HEK293 (cell line): ENCODE results near the gene PSMB9.

Experiments
- CTCF ChIP-seq: fragments of 450-650 bp; formaldehyde crosslinking; IDR thresholded peaks from 2 replicates; pipeline ENCODE4 v1.5.1; 2016; ENCODE audit warnings: missing biosample characterization, missing genetic modification characterization
- GLI4 ChIP-seq: fragments of 450-650 bp; formaldehyde crosslinking; IDR thresholded peaks from 2 replicates; pipeline ENCODE4 v1.5.1; 2016; ENCODE audit warnings: missing biosample characterization, missing genetic modification characterization
- HIC1 ChIP-seq: fragments of 450-650 bp; formaldehyde crosslinking; IDR thresholded peaks from 2 replicates; pipeline ENCODE4 v1.5.1; 2016; ENCODE audit warnings: missing biosample characterization, missing genetic modification characterization
- HOXA7 ChIP-seq: sonication (generic); formaldehyde crosslinking; IDR thresholded peaks from 2 replicates; pipeline ENCODE4 v1.8.1; 2022; ENCODE audit warnings: missing genetic modification reagents, borderline replicate concordance
- IKZF3 ChIP-seq: fragments of 450-650 bp; IDR thresholded peaks from 2 replicates; pipeline ENCODE4 v1.5.0; 2018; ENCODE audit warnings: missing biosample characterization, mild to moderate bottlenecking, missing genetic modification characterization, moderate library complexity
- KLF9 ChIP-seq: fragments of 450-650 bp; formaldehyde crosslinking; IDR thresholded peaks from 2 replicates; pipeline ENCODE4 v1.5.1; 2016; ENCODE audit warnings: missing biosample characterization, missing genetic modification characterization, low read depth
- MYNN ChIP-seq: fragments of 450-650 bp; formaldehyde crosslinking; IDR thresholded peaks from 2 replicates; pipeline ENCODE4 v1.5.1; 2016; ENCODE audit warnings: missing biosample characterization, missing genetic modification characterization, borderline replicate concordance
- PBX3 ChIP-seq: sonication (generic); formaldehyde crosslinking; IDR thresholded peaks from 2 replicates; pipeline ENCODE4 v1.8.1; 2022; ENCODE audit warnings: mild to moderate bottlenecking, moderate library complexity, missing genetic modification reagents
- SP2 ChIP-seq: fragments of 450-650 bp; formaldehyde crosslinking; IDR thresholded peaks from 2 replicates; pipeline ENCODE4 v1.5.1; 2016; ENCODE audit warnings: missing biosample characterization, missing genetic modification characterization
- TRIM28 ChIP-seq: IDR thresholded peaks from 2 replicates; pipeline ENCODE4 v1.6.1; 2011; ENCODE audit warnings: low read length, control low read depth, borderline replicate concordance
- ZBTB11 ChIP-seq: fragments of 450-650 bp; formaldehyde crosslinking; conservative IDR thresholded peaks from 2 replicates; pipeline ENCODE4 v1.5.1; 2016; ENCODE audit warnings: low read depth, missing biosample characterization, missing genetic modification characterization
- ZBTB7A ChIP-seq: fragments of 450-650 bp; formaldehyde crosslinking; IDR thresholded peaks from 2 replicates; pipeline ENCODE4 v1.5.1; 2016; ENCODE audit warnings: low read depth, missing biosample characterization, missing genetic modification characterization
- ZFP69B ChIP-seq: fragments of 450-650 bp; formaldehyde crosslinking; IDR thresholded peaks from 2 replicates; pipeline ENCODE4 v1.5.1; 2016; ENCODE audit warnings: missing biosample characterization, missing genetic modification characterization
- ZIC2 ChIP-seq: fragments of 450-650 bp; formaldehyde crosslinking; IDR thresholded peaks from 2 replicates; pipeline ENCODE4 v1.5.1; 2016; ENCODE audit warnings: missing biosample characterization, missing genetic modification characterization
- ZNF112 ChIP-seq: fragments of 450-650 bp; formaldehyde crosslinking; IDR thresholded peaks from 2 replicates; pipeline ENCODE4 v1.5.0; 2017; ENCODE audit warnings: missing biosample characterization, missing genetic modification characterization
- ZNF155 ChIP-seq: fragments of 450-650 bp; formaldehyde crosslinking; IDR thresholded peaks from 2 replicates; pipeline ENCODE4 v1.5.1; 2016; ENCODE audit warnings: missing biosample characterization, missing genetic modification characterization
- ZNF214 ChIP-seq: fragments of 450-650 bp; formaldehyde crosslinking; IDR thresholded peaks from 2 replicates; pipeline ENCODE4 v1.5.1; 2017; ENCODE audit warnings: missing biosample characterization, mild to moderate bottlenecking, missing genetic modification characterization, borderline replicate concordance
- ZNF23 ChIP-seq: fragments of 450-650 bp; formaldehyde crosslinking; IDR thresholded peaks from 2 replicates; pipeline ENCODE4 v1.5.1; 2016; ENCODE audit warnings: missing biosample characterization, missing genetic modification characterization, borderline replicate concordance
- ZNF311 ChIP-seq: fragments of 450-650 bp; formaldehyde crosslinking; IDR thresholded peaks from 2 replicates; pipeline ENCODE4 v1.5.1; 2017; ENCODE audit warnings: missing biosample characterization, missing genetic modification characterization, borderline replicate concordance
- ZNF341 ChIP-seq: fragments of 450-650 bp; formaldehyde crosslinking; IDR thresholded peaks from 2 replicates; pipeline ENCODE4; 2016; ENCODE audit warnings: low read depth, missing biosample characterization, missing genetic modification characterization
- ZNF404 ChIP-seq: fragments of 450-650 bp; formaldehyde crosslinking; IDR thresholded peaks from 2 replicates; pipeline ENCODE4 v1.5.1; 2017; ENCODE audit warnings: missing biosample characterization, missing genetic modification characterization
- ZNF501 ChIP-seq: fragments of 450-650 bp; formaldehyde crosslinking; IDR thresholded peaks from 2 replicates; pipeline ENCODE4 v1.5.1; 2016; ENCODE audit warnings: missing biosample characterization, missing genetic modification characterization
- ZNF555 ChIP-seq: fragments of 450-650 bp; formaldehyde crosslinking; conservative IDR thresholded peaks from 2 replicates; pipeline ENCODE4 v1.5.1; 2017; ENCODE audit warnings: missing biosample characterization, mild to moderate bottlenecking, missing genetic modification characterization, inconsistent platforms
- ZNF600 ChIP-seq: fragments of 450-650 bp; formaldehyde crosslinking; IDR thresholded peaks from 2 replicates; pipeline ENCODE4 v1.5.1; 2016; ENCODE audit warnings: missing biosample characterization, missing genetic modification characterization
- ZNF76 ChIP-seq: fragments of 450-650 bp; formaldehyde crosslinking; IDR thresholded peaks from 2 replicates; pipeline ENCODE4; 2016; ENCODE audit warnings: low read depth, missing biosample characterization, missing genetic modification characterization, borderline replicate concordance
- ZNF791 ChIP-seq: fragments of 450-650 bp; formaldehyde crosslinking; IDR thresholded peaks from 2 replicates; pipeline ENCODE4 v1.5.1; 2016; ENCODE audit warnings: missing biosample characterization, missing genetic modification characterization
- TF ChIP-seq, protein P1 (sequence below): fragments of 450-650 bp; formaldehyde crosslinking; IDR thresholded peaks from 2 replicates; pipeline ENCODE4 v1.5.1; 2016; ENCODE audit warnings: missing biosample characterization, missing genetic modification characterization
- TF ChIP-seq, protein P2 (sequence below): fragments of 450-650 bp; formaldehyde crosslinking; IDR thresholded peaks from 2 replicates; pipeline ENCODE4 v1.5.1; 2016; ENCODE audit warnings: missing biosample characterization, missing genetic modification characterization

PSMB9 gene

GRCh38 chr6:32853541-32854375 lies at the start of gene PSMB9, which contains the start of gene TAP1 (continued):
- no peak for TF ChIP-seq MYNN (tag by site-specific recombination)
- TF ChIP-seq ZFP69B (tag by site-specific recombination), result peak; percentile 71
- TF ChIP-seq ZNF791, result no peak
- peak; percentile 69 for TF ChIP-seq ZIC2 (tag by site-specific recombination)
- TF ChIP-seq HOXA7 (CRISPR knock-in tag), result no peak
- TF ChIP-seq ZNF501, result peak; percentile 11
- peak; percentile 44 for TF ChIP-seq ZNF76 (tag by site-specific recombination)
- TF ChIP-seq, protein P1, sequence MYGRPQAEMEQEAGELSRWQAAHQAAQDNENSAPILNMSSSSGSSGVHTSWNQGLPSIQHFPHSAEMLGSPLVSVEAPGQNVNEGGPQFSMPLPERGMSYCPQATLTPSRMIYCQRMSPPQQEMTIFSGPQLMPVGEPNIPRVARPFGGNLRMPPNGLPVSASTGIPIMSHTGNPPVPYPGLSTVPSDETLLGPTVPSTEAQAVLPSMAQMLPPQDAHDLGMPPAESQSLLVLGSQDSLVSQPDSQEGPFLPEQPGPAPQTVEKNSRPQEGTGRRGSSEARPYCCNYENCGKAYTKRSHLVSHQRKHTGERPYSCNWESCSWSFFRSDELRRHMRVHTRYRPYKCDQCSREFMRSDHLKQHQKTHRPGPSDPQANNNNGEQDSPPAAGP (tag by site-specific recombination), result peak; percentile 39; the same call in 1 of the 2 replicates
- peak; percentile 47; the same call in 1 of the 2 replicates for TF ChIP-seq HIC1 (tag by site-specific recombination)
- peak; percentile 82 for TF ChIP-seq SP2 (tag by site-specific recombination)
- TF ChIP-seq ZNF214 (tag by site-specific recombination), result no peak
- no peak for TF ChIP-seq ZNF311 (tag by site-specific recombination)
- no peak for TF ChIP-seq ZNF155
- TF ChIP-seq ZNF555 (tag by site-specific recombination), result no peak
- TF ChIP-seq ZBTB7A (tag by site-specific recombination), result no peak
- TF ChIP-seq KLF9, result peak; percentile 93
- TF ChIP-seq ZNF23 (tag by site-specific recombination), result no peak
- TF ChIP-seq TRIM28, result peak; percentile 44; the same call in 1 of the 2 replicates
- no peak; the same call in none of the 2 replicates for TF ChIP-seq ZBTB11 (tag by site-specific recombination)
- TF ChIP-seq ZNF341, result peak; percentile 58; the same call in 1 of the 2 replicates
- TF ChIP-seq GLI4, result no peak
- 0 out of 2 replicates have a peak, but pooled peaks have one; percentile 78 for TF ChIP-seq PBX3
- TF ChIP-seq ZNF600, result no peak; the same call in 1 of the 2 replicates
- peak; percentile 96 for TF ChIP-seq IKZF3
- TF ChIP-seq, protein P2, sequence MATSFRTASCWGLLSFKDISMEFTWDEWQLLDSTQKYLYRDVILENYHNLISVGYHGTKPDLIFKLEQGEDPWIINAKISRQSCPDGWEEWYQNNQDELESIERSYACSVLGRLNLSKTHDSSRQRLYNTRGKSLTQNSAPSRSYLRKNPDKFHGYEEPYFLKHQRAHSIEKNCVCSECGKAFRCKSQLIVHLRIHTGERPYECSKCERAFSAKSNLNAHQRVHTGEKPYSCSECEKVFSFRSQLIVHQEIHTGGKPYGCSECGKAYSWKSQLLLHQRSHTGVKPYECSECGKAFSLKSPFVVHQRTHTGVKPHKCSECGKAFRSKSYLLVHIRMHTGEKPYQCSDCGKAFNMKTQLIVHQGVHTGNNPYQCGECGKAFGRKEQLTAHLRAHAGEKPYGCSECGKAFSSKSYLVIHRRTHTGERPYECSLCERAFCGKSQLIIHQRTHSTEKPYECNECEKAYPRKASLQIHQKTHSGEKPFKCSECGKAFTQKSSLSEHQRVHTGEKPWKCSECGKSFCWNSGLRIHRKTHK (tag by site-specific recombination), result no peak
- peak; percentile 98 for TF ChIP-seq CTCF
- TF ChIP-seq ZNF404 (tag by site-specific recombination), result no peak
- TF ChIP-seq ZNF112 (tag by site-specific recombination), result no peak
